ENCODE data around the gene GRAMD1B.
"Not testable (repeated sequence)": the region's sequence is repeated elsewhere in the genome, so short reads cannot be mapped to it uniquely, and the experiment has no call there.

GRAMD1B gene

GRCh38 chr11:123653827-123654565 is 223.9 kb downstream of the GRAMD1B start:
- DNase-seq: peak; percentile 91

GRCh38 chr11:123654566-123655081 is 224.6 kb downstream of the GRAMD1B start, which contains the start of gene SCN3B:
TSS of gene SCN3B (minus strand) at chr11:123654624. CDS start at chr11:123653801, 823 bp downstream.
- DNase-seq: peak; percentile 93

GRCh38 chr11:123659311-123659710 is 229.2 kb downstream of the GRAMD1B start:
- DNase-seq: no peak

GRCh38 chr11:123659965-123660364 is 229.9 kb downstream of the GRAMD1B start:
- not testable (repeated sequence) for DNase-seq

- no peak for DNase-seq
Observed at GRCh38 chr11:123665306-123665705, 235.2 kb downstream of the GRAMD1B start.

GRCh38 chr11:123670081-123670480 is 240.0 kb downstream of the GRAMD1B start:
- DNase-seq: no peak

- no peak for DNase-seq
Observed at GRCh38 chr11:123671534-123671933, 241.5 kb downstream of the GRAMD1B start.

- DNase-seq: no peak
Observed at GRCh38 chr11:123672568-123672967, 242.5 kb downstream of the GRAMD1B start.

GRCh38 chr11:123674297-123674696 is 244.2 kb downstream of the GRAMD1B start:
- no peak for DNase-seq
